Natural killer cell treated with Interleukin-12 subunit alpha and Interleukin-12 subunit beta and Interleukin-15 and Interleukin-18, amount 100 ng/mL, for 72 hours (primary cell): ENCODE data around the gene BLOC1S6. TPM values are rescaled to one million over a fixed set of nuclear protein-coding genes. Genes with fewer than 3 reads are reported as not detected.
A peak's percentile ranks its signal among the peaks of the same experiment; 100 is the strongest.

Experiments used
- ATAC-seq, 2 donors: fragments of 150-1000 bp; cut with Tn5 transposase in 1 of 2; sonication (Bioruptor Pico), chemical (Tn5 transposase) in 1 of 2; 2 replicates each; pipeline ENCODE4 v1.10.0; 2021
- DNase-seq: peaks from one replicate; pipeline ENCODE4 v3.0.0; 2022; ENCODE audit warnings: low spot score
- H3K27ac Mint-ChIP-seq, 2 donors: 1 replicate in 1 of 2; 2 replicates in 1 of 2; pipeline ENCODE4 v1.8.0; 2022; ENCODE audit warnings: mixed read lengths in 2 of 2, mild to moderate bottlenecking in 1 of 2, moderate library complexity in 1 of 2
- H3K27me3 Mint-ChIP-seq, 2 donors: 1 replicate in 1 of 2; 2 replicates in 1 of 2; pipeline ENCODE4 v1.8.0; 2022; ENCODE audit warnings: mixed read lengths in 2 of 2
- H3K36me3 Mint-ChIP-seq: one replicate; pipeline ENCODE4 v1.8.0; 2022; ENCODE audit warnings: mixed read lengths
- H3K4me1 Mint-ChIP-seq, 2 donors: 1 replicate in 1 of 2; 2 replicates in 1 of 2; pipeline ENCODE4 v1.8.0; 2022; ENCODE audit warnings: low read depth in 2 of 2, mixed read lengths in 2 of 2, mild to moderate bottlenecking in 1 of 2
- H3K4me3 Mint-ChIP-seq: one replicate; pipeline ENCODE4 v1.8.0; 2022; ENCODE audit warnings: mixed read lengths
- H3K9me3 Mint-ChIP-seq: 2 replicates; pipeline ENCODE4 v1.8.0; 2022; ENCODE audit warnings: mixed read lengths
- total RNA-seq, 2 donors: library from RNA; stranded (reverse); gene quantifications; one replicate each; pipeline ENCODE4 v1.2.3, GENCODE V29; 2022

Gene BLOC1S6
- total RNA-seq, 2 donors from 2014 or later = 45.6 to 50.5 TPM

DNA sequence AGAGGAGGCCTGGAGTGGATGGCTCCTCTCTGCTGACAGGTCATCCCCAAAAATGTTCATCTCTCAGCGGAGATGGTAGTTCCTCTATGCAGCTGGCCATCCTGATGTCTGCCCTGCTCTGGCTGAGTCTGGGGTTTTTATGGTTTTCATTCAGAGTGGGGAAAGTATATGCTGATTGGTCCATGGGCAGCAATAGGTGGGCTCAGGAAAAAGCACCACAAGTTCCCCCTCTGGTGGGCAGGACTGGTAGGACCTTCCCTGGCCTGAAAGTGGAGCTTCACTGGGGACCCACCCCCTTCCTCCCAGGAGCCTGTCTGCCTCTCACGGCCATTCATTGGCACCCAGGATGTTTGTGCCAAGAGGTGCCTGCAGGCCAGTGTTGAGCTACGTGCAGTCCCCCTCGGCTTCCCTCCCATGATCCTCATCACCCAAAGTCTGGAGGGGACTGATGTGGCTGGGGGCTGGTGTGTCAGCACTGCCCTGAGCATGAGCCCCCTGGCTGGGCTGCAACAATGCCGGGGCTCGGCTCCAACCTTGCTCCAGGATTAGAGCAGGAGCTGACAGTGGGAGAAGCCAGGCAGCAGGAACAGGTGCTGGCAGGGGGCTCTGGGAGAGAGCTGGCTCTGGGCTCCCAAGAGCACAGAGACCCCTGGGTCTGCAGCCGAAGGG, 13.1 kb upstream of the BLOC1S6 start:
- Mint-ChIP-seq H3K27ac (no peak overlapping the region), H3K36me3 (no peaks in the 10 kb centered on the region), H3K4me3 (no peak overlapping the region), H3K27me3 (peaks cover 16 to 18% of the 10 kb centered on the region in 2 donors), H3K9me3 (no peaks in the 10 kb centered on the region), H3K4me1 (no peaks in the 10 kb centered on the region)
- ATAC-seq (peak; percentile 38 to 43), DNase-seq (no peak)

DNA sequence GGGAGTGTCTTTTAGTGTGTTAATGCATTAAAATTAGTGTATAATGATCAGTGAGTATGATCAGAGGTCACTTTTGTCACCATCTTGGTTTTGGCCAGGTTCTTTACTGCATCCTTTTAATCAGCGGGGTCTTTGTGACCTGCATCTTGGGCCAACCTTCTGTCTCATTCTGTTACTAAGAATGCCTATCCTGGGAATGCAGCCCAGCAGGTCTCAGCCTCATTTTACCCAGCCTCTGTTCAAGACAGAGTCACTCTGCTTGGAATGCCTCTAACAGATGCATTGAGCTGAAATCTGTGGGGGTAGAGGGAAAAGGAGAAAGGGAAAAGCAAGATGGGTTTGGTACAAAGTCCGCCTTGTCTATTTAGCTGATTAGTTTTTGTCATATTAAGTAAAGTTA, 5.3 kb upstream of the BLOC1S6 start:
- H3K9me3 Mint-ChIP-seq = no peaks in the 10 kb centered on the region
- no peak for DNase-seq
- H3K27ac Mint-ChIP-seq = no peak overlapping the region
- H3K4me1 Mint-ChIP-seq = peaks cover 9 to 10% of the 10 kb centered on the region in 2 donors
- H3K36me3 Mint-ChIP-seq = no peaks in the 10 kb centered on the region
- H3K27me3 Mint-ChIP-seq = peaks cover 19 to 20% of the 10 kb centered on the region in 2 donors
- ATAC-seq = no peak
- H3K4me3 Mint-ChIP-seq = no peak overlapping the region

DNA sequence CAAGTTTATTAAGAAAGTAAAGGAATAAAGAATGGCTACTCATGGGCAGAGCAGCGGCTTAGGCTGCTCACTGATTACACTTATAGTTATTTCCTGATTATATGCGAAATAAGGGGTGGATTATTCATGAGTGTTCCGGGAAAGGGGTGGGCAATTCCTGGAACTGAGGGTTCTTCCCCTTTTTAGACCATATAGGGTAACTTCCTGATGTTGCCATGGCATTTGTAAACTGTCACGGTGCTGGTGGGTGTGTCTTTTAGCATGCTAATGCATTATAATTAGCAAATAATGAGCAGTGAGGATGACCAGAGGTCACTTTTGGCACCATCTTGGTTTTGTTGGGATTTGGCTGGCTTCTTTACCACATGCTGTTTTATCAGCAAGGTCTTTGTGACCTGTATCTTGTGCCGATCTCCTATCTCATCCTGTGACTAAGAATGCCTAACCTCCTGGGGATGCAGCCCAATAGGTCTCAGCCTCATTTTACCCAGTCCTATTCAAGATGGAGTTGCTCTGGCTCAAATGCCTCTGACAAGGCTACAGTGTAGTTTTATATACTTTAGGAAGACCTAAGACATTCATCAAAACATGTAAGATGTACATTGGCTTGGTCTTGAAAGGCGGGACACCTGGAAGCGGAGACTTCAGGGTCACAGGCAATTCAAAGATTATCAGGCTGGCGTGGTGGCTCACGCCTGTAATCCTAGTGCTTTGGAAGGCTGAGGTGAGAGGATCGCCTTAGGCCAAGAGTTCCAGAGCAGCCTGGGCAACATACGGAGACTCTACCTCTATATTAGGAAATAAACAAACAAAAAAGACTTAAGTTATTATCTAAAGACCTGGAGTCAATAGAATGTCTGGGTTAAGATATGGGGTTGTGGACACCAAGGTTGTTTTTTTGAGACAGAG, 3.2 kb upstream of the BLOC1S6 start:
- DNase-seq = no peak
- no peaks in the 10 kb centered on the region for H3K9me3 Mint-ChIP-seq
- peaks cover 6% of the 10 kb centered on the region for H3K36me3 Mint-ChIP-seq
- H3K4me3 Mint-ChIP-seq = no peak overlapping the region
- peaks cover 19 to 20% of the 10 kb centered on the region in 2 donors for H3K4me1 Mint-ChIP-seq
- H3K27me3 Mint-ChIP-seq = peaks cover 19 to 20% of the 10 kb centered on the region in 2 donors
- peak overlapping the region in 1 of 2 donors; percentile 71 for H3K27ac Mint-ChIP-seq
- ATAC-seq = no peak

DNA sequence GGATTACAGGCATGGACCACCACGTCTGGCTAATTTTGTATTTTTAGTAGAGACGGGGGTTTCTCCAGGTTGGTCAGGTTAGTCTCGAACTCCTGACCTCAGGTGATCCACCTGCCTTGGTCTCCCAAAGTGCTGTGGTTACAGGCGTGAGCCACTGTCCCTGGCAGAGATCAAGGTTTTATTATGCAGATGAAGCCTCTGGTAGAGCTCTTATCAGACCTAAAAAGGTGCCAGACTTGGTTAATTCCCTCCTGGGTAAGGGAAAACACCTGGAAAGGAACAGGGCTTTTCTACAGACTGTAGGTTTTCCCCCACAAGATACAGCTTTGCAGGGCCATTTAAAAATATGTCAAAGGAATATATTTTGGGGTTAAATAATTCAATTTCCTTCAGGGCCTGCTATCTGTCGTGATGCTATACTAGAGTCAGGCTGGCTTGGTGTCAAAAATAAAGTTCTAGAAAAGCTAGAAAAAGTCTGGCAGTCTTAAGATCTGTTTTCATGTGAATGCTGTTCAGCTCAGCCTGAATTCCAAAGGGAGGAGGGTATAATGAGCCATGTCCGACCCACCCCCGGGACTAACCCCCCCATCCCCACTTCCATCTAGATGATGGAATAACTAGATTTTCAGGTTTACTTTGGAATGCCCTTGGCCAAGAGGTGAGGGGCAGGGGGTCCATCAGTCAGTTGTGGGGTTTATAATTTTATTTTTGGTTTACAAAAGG, 1.9 kb upstream of the BLOC1S6 start:
- Mint-ChIP-seq H3K4me3 (peak overlapping the region; percentile 87), H3K27me3 (peaks cover 9 to 14% of the 10 kb centered on the region in 2 donors), H3K36me3 (peaks cover 6% of the 10 kb centered on the region), H3K27ac (peak overlapping the region in 1 of 2 donors; percentile 100), H3K9me3 (no peaks in the 10 kb centered on the region), H3K4me1 (peaks cover 24 to 27% of the 10 kb centered on the region in 2 donors)
- ATAC-seq (no peak), DNase-seq (no peak)

DNA sequence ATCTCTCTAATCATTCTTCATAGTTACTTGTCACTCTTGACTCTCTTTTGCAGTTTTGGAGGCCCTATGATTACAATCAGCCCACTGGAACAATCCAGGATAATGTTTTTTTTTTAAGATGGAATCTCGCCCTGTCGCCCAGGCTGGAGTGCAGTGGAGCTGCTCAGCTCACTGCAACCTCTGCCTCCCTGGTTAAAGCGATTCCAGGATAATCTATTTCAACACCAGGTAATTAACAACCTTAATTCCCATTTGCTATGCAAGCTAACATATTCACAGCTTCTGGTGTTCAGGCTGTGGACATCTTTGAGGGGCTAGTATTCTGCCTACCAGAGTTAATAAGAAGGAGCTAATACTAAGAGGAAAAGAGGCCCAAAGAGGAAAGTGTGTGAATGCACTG, 1.1 kb upstream of the BLOC1S6 start:
- H3K4me3 Mint-ChIP-seq = peak overlapping the region; percentile 87
- DNase-seq (no peak), ATAC-seq (no peak)

DNA sequence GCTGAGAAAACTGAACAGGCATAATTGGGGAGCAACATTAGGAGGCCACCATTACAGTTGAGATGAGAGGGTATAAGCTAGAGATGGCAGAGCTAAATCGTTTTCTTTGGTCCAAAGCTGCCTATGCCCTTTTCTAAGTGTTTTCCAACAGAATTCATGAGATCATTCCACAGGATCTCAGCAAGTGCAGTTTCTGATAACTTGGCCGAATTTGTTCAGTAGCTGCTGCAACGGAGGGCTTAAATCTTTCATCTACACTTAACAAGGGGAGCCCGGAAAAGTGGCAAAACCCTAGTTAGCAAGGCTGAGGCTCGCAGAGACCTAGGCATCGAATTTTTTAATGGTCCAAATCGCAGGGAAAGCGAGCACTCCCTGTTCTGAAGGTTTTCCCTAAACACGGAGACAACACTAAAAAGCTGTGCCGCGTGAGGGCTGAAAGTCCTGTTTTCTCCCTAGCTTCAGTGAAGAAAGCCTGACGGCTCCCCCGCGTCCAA, 531 bp upstream of the BLOC1S6 start:
- Mint-ChIP-seq H3K36me3 (peaks cover 6% of the 10 kb centered on the region), H3K27ac (peak overlapping the region; percentile 86 to 100), H3K9me3 (no peaks in the 10 kb centered on the region), H3K27me3 (peaks cover 7 to 10% of the 10 kb centered on the region in 2 donors), H3K4me3 (peak overlapping the region; percentile 87), H3K4me1 (peaks cover 24 to 27% of the 10 kb centered on the region in 2 donors)
- DNase-seq = no peak
- ATAC-seq = no peak

More for the DNA sequence above, 1.1 kb upstream of the BLOC1S6 start:
- peak overlapping the region; percentile 86 to 100 for H3K27ac Mint-ChIP-seq
- H3K27me3 Mint-ChIP-seq = peaks cover 7 to 12% of the 10 kb centered on the region in 2 donors
- peaks cover 6% of the 10 kb centered on the region for H3K36me3 Mint-ChIP-seq
- H3K9me3 Mint-ChIP-seq = no peaks in the 10 kb centered on the region
- peaks cover 24 to 27% of the 10 kb centered on the region in 2 donors for H3K4me1 Mint-ChIP-seq

DNA sequence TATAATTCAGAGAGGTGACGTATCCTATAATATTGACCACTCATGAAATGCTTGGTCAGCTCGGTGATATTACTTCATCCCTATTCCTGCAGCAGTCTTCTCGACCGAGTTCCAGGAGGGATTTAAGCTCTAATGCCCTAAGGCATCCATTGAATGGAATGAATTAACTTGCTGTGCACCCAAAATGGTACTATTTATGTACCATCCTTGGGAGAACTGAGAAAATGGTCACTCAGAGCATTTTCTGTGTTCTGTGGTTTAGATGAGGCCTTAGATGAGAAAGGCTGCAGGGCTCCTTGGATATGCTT, 638 bp downstream of the BLOC1S6 start:
- H3K4me1 Mint-ChIP-seq = peaks cover 24 to 31% of the 10 kb centered on the region in 2 donors
- H3K4me3 Mint-ChIP-seq = peak overlapping the region; percentile 87
- no peak for ATAC-seq
- H3K36me3 Mint-ChIP-seq = peaks cover 6% of the 10 kb centered on the region
- H3K9me3 Mint-ChIP-seq = no peaks in the 10 kb centered on the region
- DNase-seq = no peak
- peak overlapping the region; percentile 86 to 100 for H3K27ac Mint-ChIP-seq
- H3K27me3 Mint-ChIP-seq = peaks cover 1 to 2% of the 10 kb centered on the region in 2 donors

DNA sequence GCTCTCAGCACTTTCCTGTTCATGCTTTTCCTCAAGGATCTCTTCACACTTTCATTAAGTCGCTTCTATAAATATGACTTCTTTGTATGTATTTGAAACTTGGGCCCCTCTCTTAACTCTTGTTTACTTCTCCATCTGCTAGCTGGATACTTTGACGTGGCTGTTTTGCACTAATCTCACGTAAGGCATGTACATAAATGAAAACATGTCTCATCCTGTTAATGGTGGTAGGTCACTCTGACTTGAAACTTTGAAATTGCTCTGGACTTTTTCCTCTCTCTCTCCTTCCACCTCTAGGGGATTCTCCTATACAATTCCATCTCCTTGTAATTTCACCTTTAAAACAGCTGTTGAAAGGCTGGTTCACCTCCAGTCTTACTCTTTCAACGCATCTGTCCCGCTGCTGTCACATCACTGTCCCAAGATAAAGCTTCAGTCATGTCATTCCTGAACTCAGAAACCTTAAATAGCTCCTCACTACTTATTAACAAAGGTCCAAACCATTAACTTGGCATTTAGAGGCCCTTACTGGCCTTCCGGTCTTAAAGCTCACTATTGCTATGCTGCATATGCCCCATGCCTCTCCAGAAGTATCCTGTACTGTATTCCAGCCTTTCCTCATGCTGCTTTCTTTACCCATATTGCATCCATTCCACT, 1.2 kb downstream of the BLOC1S6 start:
- H3K4me3 Mint-ChIP-seq = peak overlapping the region; percentile 87
- H3K9me3 Mint-ChIP-seq = no peaks in the 10 kb centered on the region
- peaks cover 6% of the 10 kb centered on the region for H3K36me3 Mint-ChIP-seq
- DNase-seq (no peak), ATAC-seq (no peak)
- H3K27ac Mint-ChIP-seq = peak overlapping the region; percentile 86 to 100
- no peaks in the 10 kb centered on the region for H3K27me3 Mint-ChIP-seq
- peaks cover 24 to 31% of the 10 kb centered on the region in 2 donors for H3K4me1 Mint-ChIP-seq

DNA sequence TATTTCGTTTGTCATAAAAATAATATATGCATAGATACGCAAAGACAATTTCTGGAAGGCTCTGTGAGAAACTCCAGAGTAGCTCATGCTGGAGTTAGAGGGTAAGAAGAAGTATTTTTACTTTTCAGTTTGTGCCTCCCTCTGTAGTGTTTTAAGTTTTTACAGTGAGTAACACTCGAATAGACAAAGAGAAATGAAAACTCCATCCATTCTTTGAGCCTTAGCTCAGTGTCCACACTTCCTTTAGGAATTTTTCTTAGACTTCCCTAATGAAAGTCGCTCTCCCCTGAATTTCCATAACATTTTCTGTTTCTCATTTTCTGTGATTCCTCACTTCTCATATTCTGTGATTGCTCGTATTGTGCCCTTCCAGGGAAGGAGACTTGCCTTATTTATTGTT, 2.1 kb downstream of the BLOC1S6 start:
- peaks cover 6% of the 10 kb centered on the region for H3K36me3 Mint-ChIP-seq
- no peaks in the 10 kb centered on the region for H3K9me3 Mint-ChIP-seq
- no peaks in the 10 kb centered on the region for H3K27me3 Mint-ChIP-seq
- H3K27ac Mint-ChIP-seq = peak overlapping the region; percentile 86 to 100
- ATAC-seq (no peak), DNase-seq (no peak)
- peak overlapping the region; percentile 87 for H3K4me3 Mint-ChIP-seq
- H3K4me1 Mint-ChIP-seq = peaks cover 25 to 31% of the 10 kb centered on the region in 2 donors

DNA sequence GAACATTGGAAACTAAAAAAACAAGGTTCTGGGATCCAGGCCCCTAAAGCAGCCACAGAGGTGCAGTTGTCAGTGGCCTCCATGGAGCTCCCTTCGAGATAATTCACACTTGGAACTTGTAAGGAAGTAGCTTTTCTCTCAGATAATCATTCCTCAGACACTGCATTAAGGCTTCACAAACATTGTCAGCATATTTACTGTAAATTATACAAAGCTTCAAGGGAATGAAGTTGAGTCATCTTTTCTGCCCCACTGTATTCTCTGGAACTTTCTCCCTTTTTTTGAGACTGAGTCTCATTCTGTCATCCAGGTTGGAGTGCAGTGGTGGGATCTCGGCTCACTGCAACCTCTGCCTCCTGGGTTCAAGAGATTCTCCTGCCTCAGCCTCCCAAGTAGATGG, 7.1 kb downstream of the BLOC1S6 start:
- Mint-ChIP-seq H3K9me3 (no peaks in the 10 kb centered on the region), H3K27me3 (no peaks in the 10 kb centered on the region), H3K4me3 (no peak overlapping the region), H3K4me1 (peaks cover 8 to 9% of the 10 kb centered on the region in 2 donors), H3K36me3 (peaks cover 8% of the 10 kb centered on the region), H3K27ac (no peak overlapping the region)
- DNase-seq = no peak
- no peak for ATAC-seq

DNA sequence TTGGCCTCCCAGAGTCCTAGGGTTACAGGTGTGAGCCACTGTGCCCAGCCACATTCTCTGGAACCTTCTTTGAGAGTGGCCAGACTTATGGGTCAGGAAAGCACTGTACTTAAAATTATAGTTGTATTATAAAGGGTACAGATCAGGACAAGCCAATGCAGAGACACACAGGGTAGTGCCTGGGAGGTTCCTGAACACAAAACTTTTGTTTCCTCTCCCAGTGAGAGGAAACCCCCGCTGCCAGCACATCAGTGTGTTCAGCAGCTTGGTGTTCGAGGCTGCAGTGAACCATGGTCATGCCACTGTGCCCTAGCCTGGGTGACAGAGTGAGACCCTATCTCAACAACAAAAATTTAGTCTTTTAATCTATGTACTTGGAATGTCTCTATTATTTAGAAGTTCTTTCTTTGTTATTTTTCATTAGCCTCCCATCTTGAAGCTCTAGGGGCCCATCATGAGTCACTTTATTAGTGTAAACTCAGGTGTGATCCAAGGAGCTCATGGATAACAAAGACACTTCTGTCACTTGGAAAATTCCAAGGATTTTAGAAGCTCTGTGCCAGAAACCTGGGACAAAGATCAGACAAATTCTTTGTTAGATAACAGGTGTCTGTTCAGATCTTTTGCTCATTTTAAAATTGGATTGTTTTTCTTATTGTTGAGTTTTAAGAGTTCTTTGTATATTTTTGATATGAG, 7.8 kb downstream of the BLOC1S6 start:
- no peak for ATAC-seq
- Mint-ChIP-seq H3K4me3 (no peak overlapping the region), H3K27me3 (no peaks in the 10 kb centered on the region), H3K4me1 (peaks cover 4 to 6% of the 10 kb centered on the region in 2 donors), H3K27ac (no peak overlapping the region), H3K9me3 (no peaks in the 10 kb centered on the region), H3K36me3 (peaks cover 8% of the 10 kb centered on the region)
- no peak for DNase-seq

DNA sequence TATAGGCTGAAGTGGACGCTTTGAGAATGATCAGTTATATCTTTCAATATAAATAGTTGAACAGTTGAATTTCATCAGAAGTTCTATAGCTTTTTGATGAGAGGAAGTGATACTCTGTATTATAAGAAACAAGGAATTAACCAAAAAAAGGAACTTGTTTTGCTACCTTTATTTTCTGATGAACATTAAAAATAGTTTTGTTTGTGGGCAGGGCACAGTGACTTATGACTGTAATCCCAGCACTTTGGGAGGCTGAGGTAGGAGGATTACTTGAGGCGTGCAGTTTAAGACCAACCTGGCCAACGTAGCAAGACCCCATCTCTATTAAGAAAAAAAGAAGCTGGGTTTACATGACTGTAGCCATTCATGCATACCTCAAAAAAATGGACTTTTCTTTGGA, 16.7 kb downstream of the BLOC1S6 start:
- peaks cover 10% of the 10 kb centered on the region for H3K36me3 Mint-ChIP-seq
- DNase-seq (no peak), ATAC-seq (no peak)
- no peak overlapping the region for H3K4me3 Mint-ChIP-seq
- H3K4me1 Mint-ChIP-seq = peaks cover 5 to 9% of the 10 kb centered on the region in 2 donors
- H3K9me3 Mint-ChIP-seq = no peaks in the 10 kb centered on the region
- no peak overlapping the region for H3K27ac Mint-ChIP-seq
- no peaks in the 10 kb centered on the region for H3K27me3 Mint-ChIP-seq

DNA sequence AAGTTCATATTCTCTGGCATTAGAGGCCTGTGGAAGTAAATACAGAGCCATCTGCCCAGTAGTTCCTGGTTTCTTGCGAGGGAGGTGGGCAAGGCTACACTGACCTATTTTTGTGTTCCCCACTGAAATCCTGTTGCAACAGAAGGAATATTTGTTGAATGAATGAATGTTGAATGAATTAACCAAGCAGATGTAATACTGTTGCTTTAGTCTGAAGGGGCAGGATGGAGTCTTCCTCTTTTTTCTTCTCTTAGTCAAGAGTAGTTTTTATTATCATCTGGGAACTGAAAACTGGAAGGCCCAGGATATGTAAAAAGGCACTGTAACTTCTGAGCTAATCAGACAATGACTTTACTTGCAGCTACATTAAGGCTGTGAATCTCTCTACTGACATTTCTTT, 17.1 kb downstream of the BLOC1S6 start:
- H3K4me3 Mint-ChIP-seq = no peak overlapping the region
- peaks cover 10% of the 10 kb centered on the region for H3K36me3 Mint-ChIP-seq
- no peaks in the 10 kb centered on the region for H3K9me3 Mint-ChIP-seq
- ATAC-seq = no peak
- no peak for DNase-seq
- peaks cover 5 to 9% of the 10 kb centered on the region in 2 donors for H3K4me1 Mint-ChIP-seq
- no peaks in the 10 kb centered on the region for H3K27me3 Mint-ChIP-seq
- H3K27ac Mint-ChIP-seq = peak overlapping the region in 1 of 2 donors; percentile 6
